H54 (cell line): ENCODE results near the gene ZNF688.

Source experiments
- DNase-seq: peaks from one replicate; pipeline ENCODE4 v3.0.0; 2011; ENCODE audit warnings: low spot score, mixed read lengths; ENCODE audit not compliant: insufficient read length
- FAIRE-seq: peaks from 3 replicates; lab custom pipeline; 2011; peaks lifted over from hg19 to GRCh38; lab: Jason Lieb, UNC
- POLR2A ChIP-seq: IDR thresholded peaks from 2 replicates; pipeline ENCODE4 v1.6.1; 2011; ENCODE audit warnings: low read depth, mild to moderate bottlenecking, low read length

Gene ZNF688

GRCh38 chr16:30570636-30571444 is 674 bp downstream of the ZNF688 start:
- DNase-seq: no peak
- no peak for TF ChIP-seq POLR2A
- no peak for FAIRE-seq

DNA sequence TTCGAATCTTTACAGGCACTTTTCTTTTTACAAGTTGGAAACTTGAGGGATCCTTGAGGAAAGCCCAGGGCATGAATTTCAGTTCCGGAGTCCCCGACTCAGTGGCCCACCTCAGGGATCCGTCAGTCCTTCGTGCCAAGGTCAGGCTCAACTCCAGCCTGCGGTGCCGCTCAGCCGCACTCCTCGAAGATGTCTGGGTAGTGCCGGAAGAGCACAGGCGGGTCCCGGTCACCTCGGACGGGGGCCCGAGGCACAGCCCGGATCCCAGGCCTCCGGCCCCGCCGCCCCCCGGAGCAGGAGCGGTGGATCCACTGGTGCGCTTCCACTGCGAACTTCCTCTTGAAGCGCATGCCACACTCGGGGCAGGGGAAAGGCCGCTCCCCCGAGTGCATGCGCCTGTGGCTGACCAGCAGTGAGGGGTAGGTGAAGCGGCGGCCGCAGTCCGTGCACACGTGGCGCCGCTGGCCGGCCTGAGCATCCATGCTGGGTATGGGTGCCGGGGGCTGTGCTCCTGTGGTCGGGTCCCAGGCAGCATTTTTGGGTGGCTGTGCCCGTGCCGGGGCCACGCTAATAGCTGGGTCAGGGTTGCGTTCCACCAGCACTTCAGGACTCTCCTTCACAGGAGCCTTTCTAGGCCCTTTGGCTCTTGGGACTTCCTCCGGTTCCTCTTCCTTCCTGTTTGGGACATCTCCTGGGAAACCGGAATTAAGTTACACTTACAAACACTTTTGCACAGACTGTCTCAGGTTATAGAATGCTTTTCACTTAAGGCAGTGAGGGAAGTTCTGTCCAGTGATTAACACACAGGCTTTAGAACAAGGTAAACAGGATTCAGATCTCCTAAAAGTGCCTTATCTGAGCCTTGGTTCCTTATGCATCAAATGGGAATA is 1.5 kb downstream of the ZNF688 start:
- TF ChIP-seq POLR2A: no peak
- DNase-seq (no peak), FAIRE-seq (no peak)

DNA sequence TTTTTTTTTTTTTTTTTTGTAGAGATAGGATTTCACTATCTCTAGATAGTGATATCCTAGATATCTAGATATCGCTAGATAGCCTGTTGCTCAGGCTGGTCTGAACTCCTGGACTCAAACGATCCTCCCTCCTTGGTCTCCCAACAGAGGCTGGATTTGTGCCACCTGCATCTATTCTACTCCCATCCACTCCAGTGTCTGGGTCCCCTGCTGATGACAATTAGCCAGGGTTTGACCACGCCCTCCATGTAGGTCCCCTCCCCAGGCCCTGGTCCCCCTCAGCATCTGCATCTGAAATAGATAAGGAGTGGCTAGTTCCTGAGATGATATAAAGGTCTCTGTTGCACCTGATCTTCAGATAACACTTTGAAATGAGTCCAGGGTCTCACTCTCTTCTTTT is 2.2 kb downstream of the ZNF688 start:
- no peak for TF ChIP-seq POLR2A
- DNase-seq (no peak), FAIRE-seq (no peak)

- TF ChIP-seq POLR2A: no peak
- FAIRE-seq (peak; percentile 69), DNase-seq (peak; percentile 62)
Observed at GRCh38 chr16:30567991-30568638, 3.4 kb downstream of the ZNF688 start.

DNA sequence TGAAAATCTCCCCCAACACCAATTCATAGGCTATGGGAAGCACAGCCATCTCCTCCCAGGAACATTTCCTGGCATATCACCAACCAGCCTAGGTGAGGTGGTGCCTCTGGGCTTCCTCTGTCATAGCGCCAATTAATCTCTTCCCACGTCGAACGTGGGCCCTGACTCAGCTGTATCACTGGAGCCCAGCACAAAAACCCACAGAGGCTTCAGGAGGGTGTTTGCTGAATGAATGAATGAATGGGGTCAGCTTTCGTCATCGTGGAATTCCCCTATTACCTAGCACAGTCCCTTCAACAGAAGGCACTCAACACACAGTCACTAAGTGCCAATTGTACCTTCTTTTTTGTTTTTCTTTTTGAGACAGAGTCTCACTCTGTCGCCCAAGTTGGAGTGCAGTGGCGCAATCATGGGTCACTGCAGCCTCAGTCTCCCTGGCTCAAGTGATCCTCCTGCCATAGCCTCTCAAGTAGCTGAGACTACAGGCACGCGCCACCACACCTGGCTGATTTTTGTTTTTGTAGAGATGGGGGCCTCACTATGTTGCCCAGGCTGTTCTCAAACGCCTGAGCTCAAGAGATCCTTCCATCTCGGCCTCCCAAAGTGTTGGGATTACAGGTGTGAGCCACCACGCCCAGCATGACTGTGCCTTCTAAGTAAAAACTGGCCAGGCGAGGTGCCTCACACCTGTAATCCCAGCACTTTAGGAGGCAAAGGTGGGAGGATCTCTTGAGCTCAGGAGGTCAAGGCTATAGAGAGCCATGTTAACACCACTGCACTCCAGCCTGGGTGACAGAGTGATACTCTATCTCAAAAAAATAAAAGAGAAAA is 4.1 kb downstream of the ZNF688 start:
- FAIRE-seq (no peak), DNase-seq (peak; percentile 19)
- no peak for TF ChIP-seq POLR2A

DNA sequence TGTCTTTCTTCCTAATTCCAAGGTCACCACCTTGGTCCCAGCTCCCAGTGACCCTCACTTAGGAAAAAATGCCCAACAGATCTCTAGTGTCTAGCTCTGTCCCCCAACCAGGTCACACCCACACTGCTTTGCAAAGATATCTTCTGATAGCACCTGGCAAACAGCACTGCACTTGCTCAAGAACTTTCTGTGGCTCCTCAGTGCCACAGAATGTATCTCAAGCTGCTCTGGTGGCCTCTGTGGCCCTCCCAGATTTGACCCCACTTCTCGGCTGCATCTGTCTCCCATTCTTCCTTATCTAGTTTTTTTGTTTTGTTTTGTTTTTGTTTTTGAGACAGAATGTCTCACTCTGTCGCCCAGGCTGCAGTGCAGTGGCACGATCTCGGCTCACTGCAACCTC is 5.0 kb downstream of the ZNF688 start:
- TF ChIP-seq POLR2A: no peak
- no peak for FAIRE-seq
- no peak for DNase-seq

GRCh38 chr16:30565984-30566383 is 5.5 kb downstream of the ZNF688 start:
- FAIRE-seq: no peak
- TF ChIP-seq POLR2A: no peak
- no peak for DNase-seq

DNA sequence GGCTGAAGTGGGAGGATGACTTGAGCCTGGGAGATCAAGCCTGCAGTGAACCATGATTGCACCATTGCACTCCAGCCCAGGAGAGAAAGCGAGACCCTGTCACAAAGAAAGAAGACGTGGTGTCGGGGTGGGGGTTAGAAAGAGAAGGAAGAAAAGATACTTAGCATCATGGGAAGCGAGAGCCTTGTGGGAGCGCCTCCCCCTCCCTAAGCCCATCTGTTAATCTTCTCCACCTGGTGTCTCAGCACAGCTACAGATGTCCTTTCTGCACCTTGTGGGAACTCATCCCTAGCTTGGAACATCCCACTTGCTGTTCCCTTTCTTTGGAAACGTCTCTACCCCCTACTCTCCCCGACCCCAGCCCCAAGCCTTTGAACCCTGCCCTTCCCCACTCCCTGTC is 6.0 kb downstream of the ZNF688 start:
- DNase-seq (no peak), FAIRE-seq (no peak)
- TF ChIP-seq POLR2A: no peak

DNA sequence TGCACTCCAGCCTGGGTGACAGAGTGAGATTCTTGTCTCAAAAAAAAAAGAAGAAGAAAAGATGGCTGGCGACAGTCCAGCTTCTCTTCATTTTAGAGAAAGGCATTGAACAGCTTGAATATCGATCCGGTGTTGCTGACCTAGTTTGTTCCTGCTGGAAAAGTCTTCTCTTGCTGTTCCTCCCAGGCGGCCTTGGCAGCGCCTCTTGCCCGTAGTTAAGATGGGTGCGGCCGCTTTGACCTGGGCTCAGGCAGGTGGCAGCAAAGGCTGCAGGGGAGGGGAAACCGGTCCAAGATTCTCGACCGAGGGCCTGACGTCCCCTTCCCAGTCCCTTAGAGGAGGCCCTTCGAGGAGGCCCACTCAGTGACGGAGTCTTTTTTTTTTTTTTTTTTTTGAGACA is 9.5 kb downstream of the ZNF688 start:
- DNase-seq: no peak

GRCh38 chr16:30561089-30561816 is 10.3 kb downstream of the ZNF688 start:
- FAIRE-seq: no peak
- TF ChIP-seq POLR2A: no peak
- DNase-seq: no peak

More for the DNA sequence above, 9.5 kb downstream of the ZNF688 start:
- TF ChIP-seq POLR2A: no peak
- no peak for FAIRE-seq

GRCh38 chr16:30559690-30560089 is 11.8 kb downstream of the ZNF688 start:
- TF ChIP-seq POLR2A: no peak
- DNase-seq: no peak
- no peak for FAIRE-seq

DNA sequence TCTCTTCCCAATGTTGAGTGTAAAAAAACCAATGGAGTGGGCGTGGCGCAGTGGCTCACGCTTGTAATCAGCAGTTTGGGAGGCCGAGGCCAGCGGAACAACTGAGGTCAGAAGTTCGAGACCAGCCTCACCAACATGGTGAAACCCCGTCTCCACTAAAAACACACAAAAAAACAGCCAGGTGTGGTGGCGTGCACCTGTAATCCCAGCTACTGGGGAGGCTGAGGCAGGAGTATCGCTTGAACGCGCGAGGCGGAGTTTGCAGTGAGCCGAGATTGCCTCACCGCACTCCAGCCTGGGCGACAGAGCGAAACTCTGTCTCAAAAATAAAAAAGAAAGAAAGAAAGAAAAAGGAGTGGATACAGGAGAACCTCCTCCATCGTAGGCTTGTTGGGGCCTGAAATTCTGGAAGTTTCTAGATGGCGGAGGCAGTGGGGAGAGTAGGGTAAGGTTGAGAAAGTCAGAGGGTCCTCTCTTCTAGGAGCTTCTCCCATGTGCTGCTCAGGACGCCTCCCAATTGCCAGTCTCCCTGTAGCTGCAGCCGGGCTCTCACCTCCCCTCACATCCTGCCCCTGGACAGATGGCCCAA is 12.6 kb downstream of the ZNF688 start:
- DNase-seq: no peak
- TF ChIP-seq POLR2A: no peak
- no peak for FAIRE-seq
